K562 (cell line): Measurements from ENCODE around the gene COL15A1. TPM values are rescaled to one million over a fixed set of nuclear protein-coding genes. Genes with fewer than 3 reads are reported as not detected.
A peak's percentile ranks its signal among the peaks of the same experiment; 100 is the strongest.

Source experiments
- CREB1 ChIP-seq, 2 experiments: sonication (generic) in 1 of 2; formaldehyde crosslinking in 1 of 2; IDR thresholded peaks; 2 replicates each; pipeline versions ENCODE4 v1.6.1 to v1.8.0; 2012 to 2022; ENCODE audit warnings: inconsistent platforms in 1 of 2, mild to moderate bottlenecking in 1 of 2, missing genetic modification reagents in 1 of 2, moderate library complexity in 1 of 2
- CREM ChIP-seq: IDR thresholded peaks from 2 replicates; pipeline ENCODE4 v1.6.1; 2014; ENCODE audit warnings: antibody characterized with exemption, low read depth
- EZH2 ChIP-seq: IDR thresholded peaks from 2 replicates; pipeline ENCODE4 v1.6.1; 2012; ENCODE audit warnings: low read depth, mild to moderate bottlenecking, inconsistent platforms, low read length, borderline replicate concordance
- FIP1L1 ChIP-seq: fragments of 200-400 bp; formaldehyde crosslinking; IDR thresholded peaks from 2 replicates; pipeline ENCODE4 v1.6.1; 2018; ENCODE audit warnings: mild to moderate bottlenecking, low read depth, low read length; ENCODE audit not compliant: poor library complexity, severe bottlenecking
- FUS ChIP-seq: fragments of 200-400 bp; formaldehyde crosslinking; optimal IDR thresholded peaks from 2 replicates; pipeline ENCODE3; 2017; ENCODE audit warnings: low read depth, low read length
- HDAC1 ChIP-seq, 2 experiments: fragments of 450-650 bp; IDR thresholded peaks; 2 replicates each; pipeline ENCODE4 v1.6.1; 2016 to 2017; ENCODE audit warnings: inconsistent platforms in 1 of 2, mild to moderate bottlenecking in 1 of 2, moderate library complexity in 1 of 2
- NFIX ChIP-seq: fragments of 250-450 bp; sonication (Bioruptor Pico); IDR thresholded peaks from 2 replicates; pipeline ENCODE4 v1.4.0; 2020; ENCODE audit warnings: low read depth, mild to moderate bottlenecking, moderate library complexity
- POLR2G ChIP-seq: fragments of 200-400 bp; formaldehyde crosslinking; IDR thresholded peaks from 2 replicates; pipeline ENCODE4 v1.6.1; 2017; ENCODE audit warnings: low read depth, mild to moderate bottlenecking, antibody characterized with exemption, low read length, moderate library complexity
- POLR3G ChIP-seq: IDR thresholded peaks from 2 replicates; pipeline ENCODE4 v1.6.1; 2011; ENCODE audit not compliant: insufficient read length, insufficient replicate concordance; ENCODE audit errors: extremely low read depth
- TSC22D4 ChIP-seq: fragments of 450-650 bp; IDR thresholded peaks from 2 replicates; pipeline ENCODE4 v1.6.1; 2016; ENCODE audit warnings: missing genetic modification characterization, missing biosample characterization, control low read depth
- UBTF ChIP-seq, 2 experiments: IDR thresholded peaks; 2 replicates each; pipeline ENCODE4 v1.6.1; 2012; ENCODE audit warnings: improper control_type of control experiment in 2 of 2, low read depth in 2 of 2, low read length in 2 of 2, borderline replicate concordance in 1 of 2
- ZKSCAN3 ChIP-seq: fragments of 250-450 bp; sonication (Bioruptor Pico); IDR thresholded peaks from 2 replicates; pipeline ENCODE4 v1.4.0; 2020
- ZNF280B ChIP-seq: fragments of 250-450 bp; sonication (Bioruptor Pico); IDR thresholded peaks from 2 replicates; pipeline ENCODE4 v1.5.1; 2021; ENCODE audit warnings: mild to moderate bottlenecking
- ZNF316 ChIP-seq: fragments of 450-650 bp; IDR thresholded peaks from 2 replicates; pipeline ENCODE4 v1.6.1; 2016
- ZNF707 ChIP-seq: fragments of 250-450 bp; sonication (Bioruptor Pico); conservative IDR thresholded peaks from 2 replicates; pipeline ENCODE4 v1.8.0; 2022; ENCODE audit warnings: inconsistent platforms, mild to moderate bottlenecking, moderate library complexity
- polyA plus RNA-seq, 8 experiments: library from polyadenylated mRNA; depleted of rRNA in 4 of 8; stranded (reverse) in 5 of 8; unstranded in 3 of 8; fragments of >200 nt; fragmentation: Nextera tagmentation in 2 of 8; fragmentation: Illumina TruSeq in 1 of 8; extraction: Ambion mirVana in 2 of 8; extraction: Trizol in 1 of 8; gene quantifications; 2 replicates each; pipeline versions ENCODE4 v1.2.1 to v1.2.3, GENCODE V29; 2011 to 2014; ENCODE audit warnings: inconsistent platforms in 1 of 8, missing spikeins in 1 of 8
- total RNA-seq, 7 experiments: library from RNA; depleted of rRNA in 6 of 7; stranded (reverse); fragments of >200 nt in 6 of 7; fragmentation: Illumina TruSeq in 2 of 7; extraction: Trizol in 2 of 7; gene quantifications; 2 replicates each; pipeline versions ENCODE4 v1.2.1 to v1.2.3, GENCODE V29; 2011 to 2021; ENCODE audit warnings: low replicate concordance in 1 of 7
- TF ChIP-seq, protein P1 (sequence below): fragments of 450-650 bp; IDR thresholded peaks from 2 replicates; pipeline ENCODE4 v1.6.1; 2017; ENCODE audit warnings: mild to moderate bottlenecking, moderate library complexity
- TF ChIP-seq, protein P2 (sequence below): sonication (generic); formaldehyde crosslinking; IDR thresholded peaks from 2 replicates; pipeline ENCODE4 v1.8.0; 2022; ENCODE audit warnings: mild to moderate bottlenecking, missing genetic modification reagents, borderline replicate concordance

The COL15A1 gene
- total and polyA plus RNA-seq, 9 of the 15 experiments (the other 6 are each of a cell fraction or from before 2014, with no cell fraction given): 0.46 to 5.1 (median 2.6) TPM

GRCh38 chr9:99057665-99058625, 114.2 kb downstream of the COL15A1 start (continued):
- TF ChIP-seq NFIX (CRISPR knock-in tag): no peak
- TF ChIP-seq EZH2: no peak
- TF ChIP-seq FIP1L1: no peak
- no peak for TF ChIP-seq CREB1 (IDR thresholded peaks at IDR 0.05)
- no peak for TF ChIP-seq CREB1 (CRISPR knock-in tag; IDR thresholded peaks at IDR 0.05)
- no peak for TF ChIP-seq FUS
- peak in 1 of 2 experiments; percentile 70; a peak in 1 of 4 replicates for TF ChIP-seq UBTF (IDR thresholded peaks at IDR 0.05; ENCODE audit: borderline replicate concordance in 1 of 2, low read depth in 2 of 2, low read length in 2 of 2)
- no peak for TF ChIP-seq POLR2G
- TF ChIP-seq, protein P1, sequence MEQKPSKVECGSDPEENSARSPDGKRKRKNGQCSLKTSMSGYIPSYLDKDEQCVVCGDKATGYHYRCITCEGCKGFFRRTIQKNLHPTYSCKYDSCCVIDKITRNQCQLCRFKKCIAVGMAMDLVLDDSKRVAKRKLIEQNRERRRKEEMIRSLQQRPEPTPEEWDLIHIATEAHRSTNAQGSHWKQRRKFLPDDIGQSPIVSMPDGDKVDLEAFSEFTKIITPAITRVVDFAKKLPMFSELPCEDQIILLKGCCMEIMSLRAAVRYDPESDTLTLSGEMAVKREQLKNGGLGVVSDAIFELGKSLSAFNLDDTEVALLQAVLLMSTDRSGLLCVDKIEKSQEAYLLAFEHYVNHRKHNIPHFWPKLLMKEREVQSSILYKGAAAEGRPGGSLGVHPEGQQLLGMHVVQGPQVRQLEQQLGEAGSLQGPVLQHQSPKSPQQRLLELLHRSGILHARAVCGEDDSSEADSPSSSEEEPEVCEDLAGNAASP: no peak
- TF ChIP-seq TSC22D4 (tag): no peak
- no peak for TF ChIP-seq ZNF280B (CRISPR knock-in tag)
- TF ChIP-seq ZKSCAN3 (CRISPR knock-in tag): no peak
- TF ChIP-seq, protein P2, sequence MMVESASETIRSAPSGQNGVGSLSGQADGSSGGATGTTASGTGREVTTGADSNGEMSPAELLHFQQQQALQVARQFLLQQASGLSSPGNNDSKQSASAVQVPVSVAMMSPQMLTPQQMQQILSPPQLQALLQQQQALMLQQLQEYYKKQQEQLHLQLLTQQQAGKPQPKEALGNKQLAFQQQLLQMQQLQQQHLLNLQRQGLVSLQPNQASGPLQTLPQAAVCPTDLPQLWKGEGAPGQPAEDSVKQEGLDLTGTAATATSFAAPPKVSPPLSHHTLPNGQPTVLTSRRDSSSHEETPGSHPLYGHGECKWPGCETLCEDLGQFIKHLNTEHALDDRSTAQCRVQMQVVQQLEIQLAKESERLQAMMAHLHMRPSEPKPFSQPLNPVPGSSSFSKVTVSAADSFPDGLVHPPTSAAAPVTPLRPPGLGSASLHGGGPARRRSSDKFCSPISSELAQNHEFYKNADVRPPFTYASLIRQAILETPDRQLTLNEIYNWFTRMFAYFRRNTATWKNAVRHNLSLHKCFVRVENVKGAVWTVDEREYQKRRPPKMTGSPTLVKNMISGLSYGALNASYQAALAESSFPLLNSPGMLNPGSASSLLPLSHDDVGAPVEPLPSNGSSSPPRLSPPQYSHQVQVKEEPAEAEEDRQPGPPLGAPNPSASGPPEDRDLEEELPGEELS (CRISPR knock-in tag): no peak; the same call in 1 of the 2 replicates
- peak in 1 of 2 experiments; percentile 71; a peak in 1 of 4 replicates for TF ChIP-seq HDAC1 (IDR thresholded peaks at IDR 0.05)
- TF ChIP-seq POLR3G: no peak
- no peak for TF ChIP-seq ZNF707 (CRISPR knock-in tag)
- TF ChIP-seq ZNF316: no peak
- TF ChIP-seq CREM: peak; percentile 65
